ENCODE measurements around the gene PODNL1. TPM values are rescaled to one million over a fixed set of nuclear protein-coding genes. Genes with fewer than 3 reads are reported as not detected.
A peak's percentile ranks its signal among the peaks of the same experiment; 100 is the strongest.

PODNL1 gene
- total RNA-seq, 2 donors from 2014 or later, result 0.50 to 9.1 TPM

- WGBS, result 87% methylated on average over 5 of the region's 5 CpGs
- TF ChIP-seq POLR2AphosphoS5 (IDR thresholded peaks at IDR 0.05) (no peak), POLR2A (IDR thresholded peaks at IDR 0.05) (no peak)
- TF ChIP-seq, protein P1, sequence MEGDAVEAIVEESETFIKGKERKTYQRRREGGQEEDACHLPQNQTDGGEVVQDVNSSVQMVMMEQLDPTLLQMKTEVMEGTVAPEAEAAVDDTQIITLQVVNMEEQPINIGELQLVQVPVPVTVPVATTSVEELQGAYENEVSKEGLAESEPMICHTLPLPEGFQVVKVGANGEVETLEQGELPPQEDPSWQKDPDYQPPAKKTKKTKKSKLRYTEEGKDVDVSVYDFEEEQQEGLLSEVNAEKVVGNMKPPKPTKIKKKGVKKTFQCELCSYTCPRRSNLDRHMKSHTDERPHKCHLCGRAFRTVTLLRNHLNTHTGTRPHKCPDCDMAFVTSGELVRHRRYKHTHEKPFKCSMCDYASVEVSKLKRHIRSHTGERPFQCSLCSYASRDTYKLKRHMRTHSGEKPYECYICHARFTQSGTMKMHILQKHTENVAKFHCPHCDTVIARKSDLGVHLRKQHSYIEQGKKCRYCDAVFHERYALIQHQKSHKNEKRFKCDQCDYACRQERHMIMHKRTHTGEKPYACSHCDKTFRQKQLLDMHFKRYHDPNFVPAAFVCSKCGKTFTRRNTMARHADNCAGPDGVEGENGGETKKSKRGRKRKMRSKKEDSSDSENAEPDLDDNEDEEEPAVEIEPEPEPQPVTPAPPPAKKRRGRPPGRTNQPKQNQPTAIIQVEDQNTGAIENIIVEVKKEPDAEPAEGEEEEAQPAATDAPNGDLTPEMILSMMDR (IDR thresholded peaks at IDR 0.05), result no peak
These were observed 26.6 kb upstream of the PODNL1 start for GRCh38 chr19:13964776-13965175.

GRCh38 chr19:13963603-13964105 is 25.4 kb upstream of the PODNL1 start:
- no peak overlapping the region for H3K4me3 ChIP-seq
- H3K9me3 ChIP-seq, result no peaks in the 10 kb centered on the region
- no peaks in the 10 kb centered on the region for H3K4me1 ChIP-seq (replicated peaks)
- no peak overlapping the region for H3K27ac ChIP-seq
- H3K36me3 ChIP-seq, result peaks cover 3 to 21% of the 10 kb centered on the region in 2 donors
- no peak for DNase-seq (ENCODE audit: low spot score)
- no peaks in the 10 kb centered on the region for H3K27me3 ChIP-seq (replicated peaks; ENCODE audit: insufficient read depth)
- intact Hi-C loops (cut with DNase I), result no loop called here
- no peak for TF ChIP-seq POLR2AphosphoS5 (IDR thresholded peaks at IDR 0.05)
- no peak for TF ChIP-seq POLR2A (IDR thresholded peaks at IDR 0.05)
- TF ChIP-seq, protein P1 (IDR thresholded peaks at IDR 0.05), result no peak
- 88% methylated on average over 48 of the region's 48 CpGs for WGBS

More at GRCh38 chr19:13964776-13965175, 26.6 kb upstream of the PODNL1 start:
- Histone ChIP-seq H3K9me3 (no peaks in the 10 kb centered on the region), H3K36me3 (peaks cover 5 to 28% of the 10 kb centered on the region in 2 donors), H3K4me3 (no peak overlapping the region), H3K27ac (no peak overlapping the region), H3K4me1 (replicated peaks) (no peaks in the 10 kb centered on the region), H3K27me3 (replicated peaks; ENCODE audit: insufficient read depth) (no peaks in the 10 kb centered on the region)
- no peak for DNase-seq (ENCODE audit: low spot score)
- intact Hi-C loops (cut with DNase I), result no loop called here

DNA sequence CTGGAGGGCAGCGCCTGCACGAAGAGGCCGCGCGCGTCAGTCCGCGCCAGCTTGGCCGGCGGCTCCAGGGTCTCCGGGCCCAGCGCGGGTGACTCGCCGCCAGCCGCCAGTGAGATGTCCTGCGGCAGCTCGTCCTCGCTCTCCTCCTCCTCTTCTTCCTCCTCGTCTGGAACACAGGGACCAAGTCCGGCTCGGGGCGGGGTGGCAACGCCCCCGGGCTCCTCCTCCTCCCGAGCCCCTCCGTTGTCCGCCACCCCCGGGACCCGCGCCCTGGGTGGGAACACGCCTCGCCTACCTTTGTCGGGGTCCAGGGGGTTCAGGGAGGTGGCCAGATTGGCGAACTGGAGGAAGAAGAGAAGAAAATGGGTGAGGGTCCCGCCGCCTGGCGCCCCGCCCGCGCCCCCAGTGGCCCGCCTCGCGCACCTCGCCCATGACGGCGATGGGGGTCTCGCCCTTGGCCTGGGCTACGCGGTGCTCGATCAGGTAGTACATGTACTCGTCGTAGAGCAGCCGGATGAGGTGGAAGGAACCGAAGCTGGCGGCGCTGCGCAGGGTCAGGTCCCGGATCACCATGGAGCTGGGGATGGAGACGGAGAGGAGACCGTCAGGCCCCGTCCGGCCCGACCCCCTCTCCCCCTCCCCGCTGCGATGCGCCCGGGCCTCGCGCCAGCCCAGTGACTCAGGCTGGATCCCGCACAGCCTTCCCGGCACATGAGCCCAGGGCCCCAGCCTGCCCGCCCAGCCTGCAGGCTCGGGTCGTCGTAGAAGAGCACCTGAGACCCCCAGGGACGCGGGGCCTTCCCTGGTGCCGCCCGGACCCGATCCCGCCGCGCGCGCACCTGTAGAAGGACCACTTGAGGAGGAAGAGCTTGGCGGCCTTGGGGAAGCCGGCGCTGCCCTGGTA is 24.7 kb upstream of the PODNL1 start:
- TF ChIP-seq POLR2AphosphoS5 (IDR thresholded peaks at IDR 0.05) (no peak), POLR2A (IDR thresholded peaks at IDR 0.05) (no peak)
- TF ChIP-seq, protein P1 (IDR thresholded peaks at IDR 0.05), result no peak
- H3K36me3 ChIP-seq, result peaks cover 3 to 14% of the 10 kb centered on the region in 2 donors
- peak overlapping the region in 1 of 2 donors; percentile 0 for H3K4me3 ChIP-seq

DNA sequence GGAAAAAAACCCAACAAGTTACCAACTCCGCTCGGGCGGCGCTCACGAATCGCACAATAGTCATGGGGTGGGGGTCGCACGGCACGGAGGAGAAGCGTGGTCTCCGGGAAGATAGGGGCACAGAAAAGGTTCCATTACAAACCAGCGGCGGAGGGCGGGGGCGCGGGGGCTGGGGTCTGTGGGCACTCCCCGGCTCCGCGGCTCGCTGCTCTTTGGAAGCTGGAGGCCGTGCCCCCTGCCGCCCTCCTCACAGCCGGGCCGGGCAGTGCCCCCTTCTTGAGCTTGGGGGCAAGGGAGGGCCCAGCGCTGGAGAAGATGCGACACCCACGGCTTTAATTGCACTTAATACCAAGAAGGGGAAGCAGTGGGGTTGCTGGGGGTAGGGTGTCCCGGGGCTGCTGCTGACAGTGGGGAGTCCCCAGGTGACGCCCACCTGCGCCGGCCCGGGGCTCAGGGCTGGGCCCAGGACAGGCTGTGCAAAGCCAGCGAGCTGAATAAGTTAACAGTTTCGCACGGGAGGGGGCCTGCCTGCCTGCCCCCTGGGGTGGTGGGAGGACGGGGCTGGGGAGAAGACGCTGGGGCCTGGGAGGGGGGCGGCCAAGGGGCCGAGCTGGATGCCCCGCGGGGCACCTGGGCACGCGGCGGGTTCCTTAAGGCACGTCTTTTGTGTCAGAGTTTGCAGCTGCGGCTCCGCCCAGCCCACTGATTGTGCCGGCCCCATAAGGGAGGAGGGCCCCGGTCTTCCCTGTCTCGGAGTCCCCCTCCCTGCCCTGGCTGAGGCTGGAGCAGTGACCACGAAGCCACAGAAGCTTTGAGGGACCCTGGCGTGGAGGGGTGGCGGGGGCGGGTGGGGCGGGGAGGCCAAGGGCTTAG is 23.8 kb upstream of the PODNL1 start:
- TF ChIP-seq POLR2A (IDR thresholded peaks at IDR 0.05) (no peak), POLR2AphosphoS5 (IDR thresholded peaks at IDR 0.05) (no peak)
- TF ChIP-seq, protein P1 (IDR thresholded peaks at IDR 0.05), result no peak
- Histone ChIP-seq H3K4me3 (peak overlapping the region in 1 of 2 donors; percentile 0), H3K4me1 (replicated peaks) (no peaks in the 10 kb centered on the region), H3K36me3 (peaks cover 3 to 8% of the 10 kb centered on the region in 2 donors), H3K27me3 (replicated peaks; ENCODE audit: insufficient read depth) (no peaks in the 10 kb centered on the region), H3K9me3 (no peaks in the 10 kb centered on the region), H3K27ac (no peak overlapping the region)
- intact Hi-C loops (cut with DNase I), result no loop called here
- 75% methylated on average over 43 of the region's 55 CpGs for WGBS
- no peak for DNase-seq (ENCODE audit: low spot score)

More for the DNA sequence above, 24.7 kb upstream of the PODNL1 start:
- intact Hi-C loops (cut with DNase I), result no loop called here
- WGBS, result 70% methylated on average over 84 of the region's 89 CpGs
- Histone ChIP-seq H3K4me1 (replicated peaks) (no peaks in the 10 kb centered on the region), H3K9me3 (no peaks in the 10 kb centered on the region), H3K27ac (peak overlapping the region in 1 of 2 donors; percentile 45), H3K27me3 (replicated peaks; ENCODE audit: insufficient read depth) (no peaks in the 10 kb centered on the region)
- no peak for DNase-seq (ENCODE audit: low spot score)

Data from prostate gland (tissue), 2 donors.